K562 (cell line): ENCODE data around the gene KCNAB1. TPM values are rescaled to one million over a fixed set of nuclear protein-coding genes. Genes with fewer than 3 reads are reported as not detected.

Experiments
- ARNT ChIP-seq, 2 experiments: fragments of 450-650 bp; IDR thresholded peaks; 2 replicates each; pipeline ENCODE4 v1.6.1; 2016; ENCODE audit warnings: mild to moderate bottlenecking in 1 of 2
- CBX8 ChIP-seq: fragments of 200-600 bp; sonication (generic); IDR thresholded peaks from 2 replicates; pipeline ENCODE4 v1.6.1; 2012; ENCODE audit warnings: borderline replicate concordance, mixed run types, low read depth, mild to moderate bottlenecking, moderate library complexity, mixed read lengths, low read length, control low read depth, inconsistent platforms; ENCODE audit not compliant: poor library complexity, severe bottlenecking; ENCODE audit errors: extremely low read depth
- MEF2D ChIP-seq: conservative IDR thresholded peaks from 2 replicates; pipeline ENCODE4 v1.6.1; 2016; ENCODE audit warnings: low read depth, missing genetic modification characterization, missing compliant biosample characterization
- SMARCA5 ChIP-seq: fragments of 450-650 bp; IDR thresholded peaks from 2 replicates; pipeline ENCODE4 v1.6.1; 2016
- TRIM28 ChIP-seq: fragments of 450-650 bp; IDR thresholded peaks from 2 replicates; pipeline ENCODE4 v1.6.1; 2017
- ZBTB1 ChIP-seq: sonication (generic); formaldehyde crosslinking; IDR thresholded peaks from 2 replicates; pipeline ENCODE4 v1.8.1; 2023; ENCODE audit warnings: missing genetic modification reagents, low read depth, mild to moderate bottlenecking, borderline replicate concordance
- ZNF354B ChIP-seq: fragments of 250-450 bp; sonication (Bioruptor Pico); IDR thresholded peaks from 2 replicates; pipeline ENCODE4 v1.4.0; 2020
- ZNF717 ChIP-seq: fragments of 250-450 bp; sonication (Bioruptor Pico); IDR thresholded peaks from 2 replicates; pipeline ENCODE4 v1.5.0; 2021
- ZNF79 ChIP-seq: fragments of 250-450 bp; sonication (Bioruptor Pico); IDR thresholded peaks from 2 replicates; pipeline ENCODE4 v1.4.0; 2020; ENCODE audit warnings: low read depth, mild to moderate bottlenecking, moderate library complexity
- ZNF830 ChIP-seq: fragments of 250-450 bp; sonication (Bioruptor Pico); IDR thresholded peaks from 2 replicates; pipeline ENCODE4 v1.5.0; 2021; ENCODE audit warnings: mild to moderate bottlenecking
- polyA plus RNA-seq, 8 experiments: library from polyadenylated mRNA; depleted of rRNA in 4 of 8; stranded (reverse) in 5 of 8; unstranded in 3 of 8; fragments of >200 nt; fragmentation: Nextera tagmentation in 2 of 8; fragmentation: Illumina TruSeq in 1 of 8; extraction: Ambion mirVana in 2 of 8; extraction: Trizol in 1 of 8; gene quantifications; 2 replicates each; pipeline versions ENCODE4 v1.2.1 to v1.2.3, GENCODE V29; 2011 to 2014; ENCODE audit warnings: inconsistent platforms in 1 of 8, missing spikeins in 1 of 8
- total RNA-seq, 7 experiments: library from RNA; depleted of rRNA in 6 of 7; stranded (reverse); fragments of >200 nt in 6 of 7; fragmentation: Illumina TruSeq in 2 of 7; extraction: Trizol in 2 of 7; gene quantifications; 2 replicates each; pipeline versions ENCODE4 v1.2.1 to v1.2.3, GENCODE V29; 2011 to 2021; ENCODE audit warnings: low replicate concordance in 1 of 7
- TF ChIP-seq, protein P1 (sequence below): fragments of 450-650 bp; formaldehyde crosslinking; IDR thresholded peaks from 2 replicates; pipeline ENCODE4 v1.4.0; 2022; ENCODE audit warnings: missing genetic modification characterization
- TF ChIP-seq, protein P2 (sequence below): fragments of 250-450 bp; sonication (Bioruptor Pico); IDR thresholded peaks from 2 replicates; pipeline ENCODE4 v1.4.0; 2020; ENCODE audit warnings: mild to moderate bottlenecking
- TF ChIP-seq, protein P3 (sequence below): fragments of 450-650 bp; formaldehyde crosslinking; IDR thresholded peaks from 2 replicates; pipeline ENCODE4 v1.4.0; 2022; ENCODE audit warnings: mild to moderate bottlenecking, moderate library complexity
- TF ChIP-seq, protein P4 (sequence below), 3 experiments: IDR thresholded peaks in 2 of 3; conservative IDR thresholded peaks in 1 of 3; 2 replicates each; pipeline ENCODE4 v1.5.1; 2011 to 2012; ENCODE audit warnings: low read length in 3 of 3, mild to moderate bottlenecking in 3 of 3, control low read depth in 2 of 3, improper control_type of control experiment in 1 of 3, inconsistent platforms in 1 of 3, low read depth in 1 of 3, mixed read lengths in 1 of 3, moderate library complexity in 1 of 3; ENCODE audit not compliant: insufficient read depth in 2 of 3
- TF ChIP-seq, protein P5 (sequence below): sonication (generic); formaldehyde crosslinking; IDR thresholded peaks from 2 replicates; pipeline ENCODE4 v1.9.0; 2022; ENCODE audit warnings: mild to moderate bottlenecking, missing genetic modification reagents
- TF ChIP-seq, protein P6 (sequence below): fragments of 250-450 bp; sonication (Bioruptor Pico); IDR thresholded peaks from 2 replicates; pipeline ENCODE4 v1.4.0; 2020; ENCODE audit warnings: mild to moderate bottlenecking, moderate library complexity
- TF ChIP-seq, protein P7 (sequence below): sonication (generic); formaldehyde crosslinking; IDR thresholded peaks from 2 replicates; pipeline ENCODE4 v1.8.0; 2023; ENCODE audit warnings: mild to moderate bottlenecking, missing genetic modification reagents

The KCNAB1 gene
- total and polyA plus RNA-seq, 9 of the 15 experiments (the other 6 are each of a cell fraction or from before 2014, with no cell fraction given): 0.14 to 1.2 (median 0.51) TPM

DNA sequence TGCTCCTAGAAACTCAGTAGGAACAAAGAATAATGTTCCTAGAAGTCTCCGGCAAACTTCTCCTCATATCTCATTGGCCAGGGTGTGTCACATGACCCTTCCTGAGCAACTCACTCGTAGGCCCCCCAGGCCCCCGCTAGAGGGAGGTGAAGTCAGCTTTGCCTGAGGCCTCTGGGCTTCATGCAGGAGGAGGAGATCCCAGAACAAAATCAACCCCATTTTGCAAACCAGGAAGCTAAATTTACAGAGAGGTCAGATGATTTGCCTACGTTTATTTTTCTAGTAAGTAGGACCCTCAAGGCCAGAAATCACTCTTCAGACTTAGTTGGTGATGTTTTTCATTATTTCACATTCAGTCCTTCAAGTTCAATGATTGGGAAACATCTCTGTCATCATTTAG, 335.5 kb downstream of the KCNAB1 start (continued):
- TF ChIP-seq ZNF79 (CRISPR knock-in tag) (no peak), ZNF830 (CRISPR knock-in tag) (no peak), CBX8 (no peak), ARNT (IDR thresholded peaks at IDR 0.05) (no peak), ZBTB1 (CRISPR knock-in tag) (no peak), TRIM28 (no peak), ZNF354B (CRISPR knock-in tag) (no peak), ZNF717 (CRISPR knock-in tag) (no peak), MEF2D (tag) (peak; percentile 87), SMARCA5 (no peak)
- TF ChIP-seq, protein P1, sequence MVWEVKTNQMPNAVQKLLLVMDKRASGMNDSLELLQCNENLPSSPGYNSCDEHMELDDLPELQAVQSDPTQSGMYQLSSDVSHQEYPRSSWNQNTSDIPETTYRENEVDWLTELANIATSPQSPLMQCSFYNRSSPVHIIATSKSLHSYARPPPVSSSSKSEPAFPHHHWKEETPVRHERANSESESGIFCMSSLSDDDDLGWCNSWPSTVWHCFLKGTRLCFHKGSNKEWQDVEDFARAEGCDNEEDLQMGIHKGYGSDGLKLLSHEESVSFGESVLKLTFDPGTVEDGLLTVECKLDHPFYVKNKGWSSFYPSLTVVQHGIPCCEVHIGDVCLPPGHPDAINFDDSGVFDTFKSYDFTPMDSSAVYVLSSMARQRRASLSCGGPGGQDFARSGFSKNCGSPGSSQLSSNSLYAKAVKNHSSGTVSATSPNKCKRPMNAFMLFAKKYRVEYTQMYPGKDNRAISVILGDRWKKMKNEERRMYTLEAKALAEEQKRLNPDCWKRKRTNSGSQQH (CRISPR knock-in tag): 0 out of 2 replicates have a peak, but pooled peaks have one; percentile 61
- TF ChIP-seq, protein P2, sequence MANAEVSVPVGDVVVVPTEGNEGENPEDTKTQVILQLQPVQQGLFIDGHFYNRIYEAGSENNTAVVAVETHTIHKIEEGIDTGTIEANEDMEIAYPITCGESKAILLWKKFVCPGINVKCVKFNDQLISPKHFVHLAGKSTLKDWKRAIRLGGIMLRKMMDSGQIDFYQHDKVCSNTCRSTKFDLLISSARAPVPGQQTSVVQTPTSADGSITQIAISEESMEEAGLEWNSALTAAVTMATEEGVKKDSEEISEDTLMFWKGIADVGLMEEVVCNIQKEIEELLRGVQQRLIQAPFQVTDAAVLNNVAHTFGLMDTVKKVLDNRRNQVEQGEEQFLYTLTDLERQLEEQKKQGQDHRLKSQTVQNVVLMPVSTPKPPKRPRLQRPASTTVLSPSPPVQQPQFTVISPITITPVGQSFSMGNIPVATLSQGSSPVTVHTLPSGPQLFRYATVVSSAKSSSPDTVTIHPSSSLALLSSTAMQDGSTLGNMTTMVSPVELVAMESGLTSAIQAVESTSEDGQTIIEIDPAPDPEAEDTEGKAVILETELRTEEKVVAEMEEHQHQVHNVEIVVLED (CRISPR knock-in tag): 0 out of 2 replicates have a peak, but pooled peaks have one; percentile 19
- TF ChIP-seq, protein P3, sequence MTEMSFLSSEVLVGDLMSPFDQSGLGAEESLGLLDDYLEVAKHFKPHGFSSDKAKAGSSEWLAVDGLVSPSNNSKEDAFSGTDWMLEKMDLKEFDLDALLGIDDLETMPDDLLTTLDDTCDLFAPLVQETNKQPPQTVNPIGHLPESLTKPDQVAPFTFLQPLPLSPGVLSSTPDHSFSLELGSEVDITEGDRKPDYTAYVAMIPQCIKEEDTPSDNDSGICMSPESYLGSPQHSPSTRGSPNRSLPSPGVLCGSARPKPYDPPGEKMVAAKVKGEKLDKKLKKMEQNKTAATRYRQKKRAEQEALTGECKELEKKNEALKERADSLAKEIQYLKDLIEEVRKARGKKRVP: no peak
- TF ChIP-seq, protein P4, sequence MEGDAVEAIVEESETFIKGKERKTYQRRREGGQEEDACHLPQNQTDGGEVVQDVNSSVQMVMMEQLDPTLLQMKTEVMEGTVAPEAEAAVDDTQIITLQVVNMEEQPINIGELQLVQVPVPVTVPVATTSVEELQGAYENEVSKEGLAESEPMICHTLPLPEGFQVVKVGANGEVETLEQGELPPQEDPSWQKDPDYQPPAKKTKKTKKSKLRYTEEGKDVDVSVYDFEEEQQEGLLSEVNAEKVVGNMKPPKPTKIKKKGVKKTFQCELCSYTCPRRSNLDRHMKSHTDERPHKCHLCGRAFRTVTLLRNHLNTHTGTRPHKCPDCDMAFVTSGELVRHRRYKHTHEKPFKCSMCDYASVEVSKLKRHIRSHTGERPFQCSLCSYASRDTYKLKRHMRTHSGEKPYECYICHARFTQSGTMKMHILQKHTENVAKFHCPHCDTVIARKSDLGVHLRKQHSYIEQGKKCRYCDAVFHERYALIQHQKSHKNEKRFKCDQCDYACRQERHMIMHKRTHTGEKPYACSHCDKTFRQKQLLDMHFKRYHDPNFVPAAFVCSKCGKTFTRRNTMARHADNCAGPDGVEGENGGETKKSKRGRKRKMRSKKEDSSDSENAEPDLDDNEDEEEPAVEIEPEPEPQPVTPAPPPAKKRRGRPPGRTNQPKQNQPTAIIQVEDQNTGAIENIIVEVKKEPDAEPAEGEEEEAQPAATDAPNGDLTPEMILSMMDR (IDR thresholded peaks at IDR 0.05 in 2 of 3, conservative IDR thresholded peaks at IDR 0.05 in 1 of 3; ENCODE audit: insufficient read depth in 2 of 3, low read depth in 1 of 3, low read length in 3 of 3): peak; percentile 59 to 78 (median 71)
- TF ChIP-seq, protein P5, sequence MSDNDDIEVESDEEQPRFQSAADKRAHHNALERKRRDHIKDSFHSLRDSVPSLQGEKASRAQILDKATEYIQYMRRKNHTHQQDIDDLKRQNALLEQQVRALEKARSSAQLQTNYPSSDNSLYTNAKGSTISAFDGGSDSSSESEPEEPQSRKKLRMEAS: no peak
- TF ChIP-seq, protein P6, sequence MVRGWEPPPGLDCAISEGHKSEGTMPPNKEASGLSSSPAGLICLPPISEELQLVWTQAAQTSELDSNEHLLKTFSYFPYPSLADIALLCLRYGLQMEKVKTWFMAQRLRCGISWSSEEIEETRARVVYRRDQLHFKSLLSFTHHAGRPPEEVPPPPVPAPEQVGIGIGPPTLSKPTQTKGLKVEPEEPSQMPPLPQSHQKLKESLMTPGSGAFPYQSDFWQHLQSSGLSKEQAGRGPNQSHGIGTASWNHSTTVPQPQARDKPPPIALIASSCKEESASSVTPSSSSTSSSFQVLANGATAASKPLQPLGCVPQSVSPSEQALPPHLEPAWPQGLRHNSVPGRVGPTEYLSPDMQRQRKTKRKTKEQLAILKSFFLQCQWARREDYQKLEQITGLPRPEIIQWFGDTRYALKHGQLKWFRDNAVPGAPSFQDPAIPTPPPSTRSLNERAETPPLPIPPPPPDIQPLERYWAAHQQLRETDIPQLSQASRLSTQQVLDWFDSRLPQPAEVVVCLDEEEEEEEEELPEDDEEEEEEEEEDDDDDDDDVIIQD: no peak
- TF ChIP-seq, protein P7, sequence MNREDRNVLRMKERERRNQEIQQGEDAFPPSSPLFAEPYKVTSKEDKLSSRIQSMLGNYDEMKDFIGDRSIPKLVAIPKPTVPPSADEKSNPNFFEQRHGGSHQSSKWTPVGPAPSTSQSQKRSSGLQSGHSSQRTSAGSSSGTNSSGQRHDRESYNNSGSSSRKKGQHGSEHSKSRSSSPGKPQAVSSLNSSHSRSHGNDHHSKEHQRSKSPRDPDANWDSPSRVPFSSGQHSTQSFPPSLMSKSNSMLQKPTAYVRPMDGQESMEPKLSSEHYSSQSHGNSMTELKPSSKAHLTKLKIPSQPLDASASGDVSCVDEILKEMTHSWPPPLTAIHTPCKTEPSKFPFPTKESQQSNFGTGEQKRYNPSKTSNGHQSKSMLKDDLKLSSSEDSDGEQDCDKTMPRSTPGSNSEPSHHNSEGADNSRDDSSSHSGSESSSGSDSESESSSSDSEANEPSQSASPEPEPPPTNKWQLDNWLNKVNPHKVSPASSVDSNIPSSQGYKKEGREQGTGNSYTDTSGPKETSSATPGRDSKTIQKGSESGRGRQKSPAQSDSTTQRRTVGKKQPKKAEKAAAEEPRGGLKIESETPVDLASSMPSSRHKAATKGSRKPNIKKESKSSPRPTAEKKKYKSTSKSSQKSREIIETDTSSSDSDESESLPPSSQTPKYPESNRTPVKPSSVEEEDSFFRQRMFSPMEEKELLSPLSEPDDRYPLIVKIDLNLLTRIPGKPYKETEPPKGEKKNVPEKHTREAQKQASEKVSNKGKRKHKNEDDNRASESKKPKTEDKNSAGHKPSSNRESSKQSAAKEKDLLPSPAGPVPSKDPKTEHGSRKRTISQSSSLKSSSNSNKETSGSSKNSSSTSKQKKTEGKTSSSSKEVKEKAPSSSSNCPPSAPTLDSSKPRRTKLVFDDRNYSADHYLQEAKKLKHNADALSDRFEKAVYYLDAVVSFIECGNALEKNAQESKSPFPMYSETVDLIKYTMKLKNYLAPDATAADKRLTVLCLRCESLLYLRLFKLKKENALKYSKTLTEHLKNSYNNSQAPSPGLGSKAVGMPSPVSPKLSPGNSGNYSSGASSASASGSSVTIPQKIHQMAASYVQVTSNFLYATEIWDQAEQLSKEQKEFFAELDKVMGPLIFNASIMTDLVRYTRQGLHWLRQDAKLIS (CRISPR knock-in tag): no peak
